Gastrocnemius medialis (tissue), 4 donors: Measurements from ENCODE around the gene MAML2. TPM values are rescaled to one million over a fixed set of nuclear protein-coding genes. Genes with fewer than 3 reads are reported as not detected.

Source experiments
- microRNA counts, 2 donors: library from miRNA; unstranded; fragments of <30 nt; microRNA quantifications; one replicate each; lab custom pipeline; 2016
- microRNA-seq, 2 donors: library from miRNA; unstranded; fragments of <30 nt; microRNA quantifications; one replicate each; pipeline ENCODE4, GENCODE V29; 2016; ENCODE audit warnings: borderline replicate concordance in 2 of 2
- total RNA-seq, 4 donors: library from RNA; depleted of rRNA; stranded (reverse); fragments of >200 nt; gene quantifications; one replicate each; pipeline versions ENCODE4 v1.1.0 to v1.2.3, GENCODE V29; 2016

MAML2 gene
- total RNA-seq, 4 donors from 2014 or later, result 4.1 to 6.3 (median 4.8) TPM

MicroRNAs encoded within 50 kb of the gene (microRNA counts, 767-probe panel; counts per million panel counts)
- microRNA hsa-miR-1260b (lab: Ali Mortazavi, UCI), result 356 to 448 counts per million in 2 donors

Small RNAs within 50 kb of the gene (microRNA-seq; reads per million reads assigned to microRNA genes)
- gene MIR1260B, result 0 reads per million in 2 donors

Other genes with a start within 250 kb of the MAML2 start
- gene CCDC82, start 46.7 kb upstream of the MAML2 start, total RNA-seq, result 1 to 10 TPM; 4.6 to 9.1 (median 6.6) TPM
- 1 to 10 TPM; 2.9 to 5.8 (median 3.6) TPM for gene JRKL, start 46.8 kb upstream of the MAML2 start, total RNA-seq